ENCODE data around the gene ITGAD.

- no peak for TF ChIP-seq CTCF (IDR thresholded peaks at IDR 0.05)
- peak in 2 of 3 donors; percentile 10 to 16 for TF ChIP-seq POLR2AphosphoS5 (IDR thresholded peaks at IDR 0.05)
These were observed 66.8 kb downstream of the ITGAD start for GRCh38 chr16:31459687-31460581.

All from breast epithelium (tissue), 3 donors.